BE2C (cell line): ENCODE measurements around the gene IGFBP4.
A peak's percentile ranks its signal among the peaks of the same experiment; 100 is the strongest.

Source experiments
- DNase-seq: peaks from one replicate; pipeline ENCODE4 v3.0.0-alpha.2; 2020
- H3K27me3 ChIP-seq: fragments of 250-450 bp; sonication (Bioruptor Pico); 2 replicates; pipeline ENCODE4 v1.5.1; 2020; ENCODE audit warnings: mild to moderate bottlenecking
- H3K36me3 ChIP-seq: fragments of 250-450 bp; sonication (Bioruptor Pico); 2 replicates; pipeline ENCODE4 v1.5.1; 2020; ENCODE audit warnings: mild to moderate bottlenecking
- H3K4me1 ChIP-seq: fragments of 250-450 bp; sonication (Bioruptor Pico); 2 replicates; pipeline ENCODE4 v1.5.1; 2020
- H3K4me3 ChIP-seq: 2 replicates; pipeline ENCODE4 v1.5.1; 2011; ENCODE audit warnings: low read depth, low read length
- H3K9me3 ChIP-seq: fragments of 250-450 bp; sonication (Bioruptor Pico); 2 replicates; pipeline ENCODE4 v1.5.1; 2020
- CTCF ChIP-seq: IDR thresholded peaks from 2 replicates; pipeline ENCODE4 v1.5.1; 2012; ENCODE audit warnings: mild to moderate bottlenecking, low read depth, low read length

The IGFBP4 gene

DNA sequence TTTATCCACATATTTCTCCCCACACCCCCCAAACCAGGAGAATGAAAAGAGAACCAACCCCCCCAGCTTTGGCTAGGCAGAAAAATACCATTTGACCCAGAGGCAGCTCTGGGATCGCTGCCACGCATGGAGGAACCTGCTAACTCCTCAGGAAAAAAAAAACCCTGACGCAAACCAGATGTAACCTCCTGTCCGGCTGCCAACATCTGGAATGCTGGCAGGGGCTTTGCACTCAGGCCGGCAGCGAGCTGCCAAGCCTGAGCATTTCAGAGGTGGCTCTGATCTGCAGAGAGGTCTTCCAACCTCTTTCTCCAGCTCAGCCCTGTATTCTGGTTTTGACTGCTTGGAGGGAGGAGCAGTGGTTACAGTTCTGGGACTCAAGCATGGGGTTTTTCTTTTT, 8.2 kb downstream of the IGFBP4 start:
- Histone ChIP-seq H3K27me3 (no peaks in the 10 kb centered on the region), H3K9me3 (no peaks in the 10 kb centered on the region), H3K36me3 (peaks cover 44% of the 10 kb centered on the region), H3K4me1 (peaks cover 36% of the 10 kb centered on the region), H3K4me3 (peak overlapping the region; percentile 5; the same call in 1 of the 2 replicates)
- no peak for TF ChIP-seq CTCF
- DNase-seq = peak; percentile 83

GRCh38 chr17:40452216-40452787, 9.1 kb downstream of the IGFBP4 start:
- peak; percentile 55 for DNase-seq
- no peak for TF ChIP-seq CTCF
- peaks cover 53% of the 10 kb centered on the region for H3K36me3 ChIP-seq
- peaks cover 35% of the 10 kb centered on the region for H3K4me1 ChIP-seq
- H3K9me3 ChIP-seq = no peaks in the 10 kb centered on the region
- H3K4me3 ChIP-seq = no peak overlapping the region
- H3K27me3 ChIP-seq = no peaks in the 10 kb centered on the region

DNA sequence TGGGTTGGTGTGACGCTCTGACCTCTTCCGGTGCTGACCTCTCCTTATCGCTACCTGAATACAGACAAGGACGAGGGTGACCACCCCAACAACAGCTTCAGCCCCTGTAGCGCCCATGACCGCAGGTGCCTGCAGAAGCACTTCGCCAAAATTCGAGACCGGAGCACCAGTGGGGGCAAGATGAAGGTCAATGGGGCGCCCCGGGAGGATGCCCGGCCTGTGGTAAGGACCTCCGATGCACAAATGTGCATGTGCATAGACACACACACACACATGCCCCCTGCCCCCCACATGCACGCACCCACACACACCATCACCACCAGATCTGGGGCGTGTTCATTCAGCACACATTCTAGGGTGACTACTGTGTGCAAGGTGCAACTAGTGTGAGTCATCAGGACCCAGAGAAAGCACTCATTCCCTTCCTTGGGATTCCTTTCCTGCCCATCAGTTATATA, 9.7 kb downstream of the IGFBP4 start:
- Histone ChIP-seq H3K9me3 (no peaks in the 10 kb centered on the region), H3K4me3 (no peak overlapping the region), H3K36me3 (peaks cover 55% of the 10 kb centered on the region), H3K27me3 (no peaks in the 10 kb centered on the region), H3K4me1 (peaks cover 38% of the 10 kb centered on the region)
- DNase-seq = no peak
- TF ChIP-seq CTCF = no peak

GRCh38 chr17:40453881-40454612, 10.8 kb downstream of the IGFBP4 start:
- no peak for TF ChIP-seq CTCF
- DNase-seq = no peak
- Histone ChIP-seq H3K36me3 (peaks cover 55% of the 10 kb centered on the region), H3K4me1 (peaks cover 44% of the 10 kb centered on the region), H3K4me3 (no peak overlapping the region), H3K9me3 (no peaks in the 10 kb centered on the region), H3K27me3 (no peaks in the 10 kb centered on the region)

GRCh38 chr17:40454613-40454995, 11.4 kb downstream of the IGFBP4 start:
- DNase-seq = no peak
- TF ChIP-seq CTCF = no peak
- H3K27me3 ChIP-seq = no peaks in the 10 kb centered on the region
- H3K4me3 ChIP-seq = no peak overlapping the region
- peaks cover 55% of the 10 kb centered on the region for H3K36me3 ChIP-seq
- peaks cover 49% of the 10 kb centered on the region for H3K4me1 ChIP-seq
- no peaks in the 10 kb centered on the region for H3K9me3 ChIP-seq

DNA sequence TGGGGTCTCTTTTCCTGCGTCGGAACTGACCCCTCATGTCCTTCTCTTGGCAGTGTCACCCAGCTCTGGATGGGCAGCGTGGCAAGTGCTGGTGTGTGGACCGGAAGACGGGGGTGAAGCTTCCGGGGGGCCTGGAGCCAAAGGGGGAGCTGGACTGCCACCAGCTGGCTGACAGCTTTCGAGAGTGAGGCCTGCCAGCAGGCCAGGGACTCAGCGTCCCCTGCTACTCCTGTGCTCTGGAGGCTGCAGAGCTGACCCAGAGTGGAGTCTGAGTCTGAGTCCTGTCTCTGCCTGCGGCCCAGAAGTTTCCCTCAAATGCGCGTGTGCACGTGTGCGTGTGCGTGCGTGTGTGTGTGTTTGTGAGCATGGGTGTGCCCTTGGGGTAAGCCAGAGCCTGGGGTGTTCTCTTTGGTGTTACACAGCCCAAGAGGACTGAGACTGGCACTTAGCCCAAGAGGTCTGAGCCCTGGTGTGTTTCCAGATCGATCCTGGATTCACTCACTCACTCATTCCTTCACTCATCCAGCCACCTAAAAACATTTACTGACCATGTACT, 13.2 kb downstream of the IGFBP4 start:
- no peaks in the 10 kb centered on the region for H3K27me3 ChIP-seq
- peaks cover 53% of the 10 kb centered on the region for H3K4me1 ChIP-seq
- TF ChIP-seq CTCF = no peak
- no peak overlapping the region for H3K4me3 ChIP-seq
- no peak for DNase-seq
- peaks cover 55% of the 10 kb centered on the region for H3K36me3 ChIP-seq
- no peaks in the 10 kb centered on the region for H3K9me3 ChIP-seq
